Measurements from ENCODE around the gene SMAP2. TPM values are rescaled to one million over a fixed set of nuclear protein-coding genes. Genes with fewer than 3 reads are reported as not detected.

The SMAP2 gene
- total RNA-seq (2022; extraction: Qiagen RNA extraction): 9.0 to 10.0 TPM (median 9.8 TPM) in 5 replicates

GRCh38 chr1:40373323-40374283 is at the start of gene SMAP2:
Gene SMAP2, plus strand, starts transcription at chr1:40373727. Its CDS starts 394 bp downstream, at chr1:40374121.

GRCh38 chr1:40449684-40450494 is 76.4 kb downstream of the SMAP2 start, which contains the start of gene ZFP69B:
Gene ZFP69B, plus strand, starts transcription at chr1:40450476. Its CDS starts 486 bp downstream, at chr1:40450962.

Other genes with a start within 250 kb of the SMAP2 start
- gene RLF, start 212.3 kb upstream of the SMAP2 start, total RNA-seq (2022; extraction: Qiagen RNA extraction): 4.5 to 6.9 TPM (median 5.6 TPM) in 5 replicates
- not detected in 5 replicates for gene TMCO2, start 125.8 kb upstream of the SMAP2 start, total RNA-seq (2022; extraction: Qiagen RNA extraction)
- gene ZMPSTE24, start 115.5 kb upstream of the SMAP2 start, total RNA-seq (2022; extraction: Qiagen RNA extraction): 34.1 to 48.3 TPM (median 38.4 TPM) in 5 replicates
- 0.09 to 0.31 TPM (median 0.20 TPM) in 5 replicates for gene COL9A2, start 56.4 kb upstream of the SMAP2 start, total RNA-seq (2022; extraction: Qiagen RNA extraction)
- gene ZFP69B, start 76.7 kb downstream of the SMAP2 start, total RNA-seq (2022; extraction: Qiagen RNA extraction): 1.2 to 2.4 TPM (median 1.8 TPM) in 5 replicates
- not detected in 5 replicates for gene ZFP69, start 103.6 kb downstream of the SMAP2 start, total RNA-seq (2022; extraction: Qiagen RNA extraction)
- 3.2 to 4.7 TPM (median 4.0 TPM) in 5 replicates for gene EXO5, start 135.0 kb downstream of the SMAP2 start, total RNA-seq (2022; extraction: Qiagen RNA extraction)
- gene ZNF684, start 157.9 kb downstream of the SMAP2 start, total RNA-seq (2022; extraction: Qiagen RNA extraction): 1.5 to 3.2 TPM (median 2.4 TPM) in 5 replicates